HepG2 (cell line): Measurements from ENCODE around the gene CEACAM16. TPM values are rescaled to one million over a fixed set of nuclear protein-coding genes. Genes with fewer than 3 reads are reported as not detected.

ENCODE experiments used
- CREB1 ChIP-seq, 2 experiments: fragments of 450-650 bp in 1 of 2; IDR thresholded peaks; 2 replicates each; pipeline ENCODE4 v1.6.1; 2016 to 2017; ENCODE audit warnings: control low read depth in 1 of 2, mild to moderate bottlenecking in 1 of 2, missing compliant biosample characterization in 1 of 2, missing genetic modification characterization in 1 of 2
- ELF4 ChIP-seq: sonication (generic); formaldehyde crosslinking; IDR thresholded peaks from 2 replicates; pipeline ENCODE4 v1.5.0; 2020; ENCODE audit warnings: missing genetic modification reagents, mild to moderate bottlenecking, moderate library complexity, borderline replicate concordance
- KDM2A ChIP-seq: sonication (generic); formaldehyde crosslinking; IDR thresholded peaks from 2 replicates; pipeline ENCODE4 v1.4.0; 2020; ENCODE audit warnings: low read depth, missing genetic modification reagents, borderline replicate concordance
- KLF13 ChIP-seq: sonication (generic); formaldehyde crosslinking; IDR thresholded peaks from 2 replicates; pipeline ENCODE4 v1.4.0; 2020; ENCODE audit warnings: mild to moderate bottlenecking, missing genetic modification reagents
- PAX8 ChIP-seq: sonication (generic); formaldehyde crosslinking; IDR thresholded peaks from 2 replicates; pipeline ENCODE4 v1.8.0; 2022; ENCODE audit warnings: mild to moderate bottlenecking, missing genetic modification reagents, borderline replicate concordance
- PCBP2 ChIP-seq: fragments of 200-400 bp; formaldehyde crosslinking; optimal IDR thresholded peaks from 2 replicates; pipeline ENCODE3; 2018; ENCODE audit warnings: low read length, low read depth; ENCODE audit not compliant: poor library complexity, severe bottlenecking
- RBFOX2 ChIP-seq: fragments of 200-400 bp; formaldehyde crosslinking; IDR thresholded peaks from 2 replicates; pipeline ENCODE4 v1.6.1; 2017; ENCODE audit warnings: low read depth, mild to moderate bottlenecking, low read length
- REPIN1 ChIP-seq: sonication (generic); formaldehyde crosslinking; IDR thresholded peaks from 2 replicates; pipeline ENCODE4 v1.8.0; 2022; ENCODE audit warnings: missing genetic modification reagents, low read depth, mild to moderate bottlenecking, borderline replicate concordance
- SETDB1 ChIP-seq: sonication (generic); formaldehyde crosslinking; IDR thresholded peaks from 2 replicates; pipeline ENCODE4 v1.5.1; 2020; ENCODE audit warnings: missing genetic modification reagents, mild to moderate bottlenecking, borderline replicate concordance
- ZFP36L2 ChIP-seq: sonication (generic); formaldehyde crosslinking; IDR thresholded peaks from 2 replicates; pipeline ENCODE4 v1.4.0; 2020; ENCODE audit warnings: missing genetic modification reagents
- ZNF607 ChIP-seq: sonication (generic); formaldehyde crosslinking; IDR thresholded peaks from 2 replicates; pipeline ENCODE4 v1.5.1; 2020; ENCODE audit warnings: missing genetic modification reagents, mild to moderate bottlenecking, borderline replicate concordance
- polyA plus RNA-seq, 8 experiments: library from polyadenylated mRNA; depleted of rRNA in 3 of 8; stranded (reverse) in 7 of 8; unstranded in 1 of 8; fragments of >200 nt; fragmentation: Illumina TruSeq in 4 of 8; extraction: Trizol in 4 of 8; gene quantifications; 2 replicates each; pipeline versions ENCODE4 v1.2.1 to v1.2.3, GENCODE V29; 2011 to 2016; ENCODE audit warnings: low read depth in 4 of 8, missing spikeins in 1 of 8, mixed read lengths in 1 of 8; ENCODE audit not compliant: insufficient read depth in 1 of 8
- total RNA-seq, 5 experiments: library from RNA; depleted of rRNA; stranded (reverse); fragments of >200 nt; fragmentation: Illumina TruSeq; extraction: Trizol; gene quantifications; 2 replicates each; pipeline ENCODE4 v1.2.3, GENCODE V29; 2016; ENCODE audit warnings: low read depth in 1 of 5
- TF ChIP-seq, protein P1 (sequence below): sonication (generic); formaldehyde crosslinking; conservative IDR thresholded peaks from 2 replicates; pipeline ENCODE4 v1.4.0; 2020; ENCODE audit warnings: mild to moderate bottlenecking, missing genetic modification reagents, moderate library complexity
- TF ChIP-seq, protein P2 (sequence below): sonication (generic); formaldehyde crosslinking; IDR thresholded peaks from 2 replicates; pipeline ENCODE4 v1.5.0; 2020; ENCODE audit warnings: missing genetic modification reagents
- TF ChIP-seq, protein P3 (sequence below): IDR thresholded peaks from 2 replicates; pipeline ENCODE4 v1.6.1; 2016; ENCODE audit warnings: low read depth, control low read depth
- TF ChIP-seq, protein P4 (sequence below): IDR thresholded peaks from 2 replicates; pipeline ENCODE4 v1.6.1; 2016; ENCODE audit warnings: mild to moderate bottlenecking
- TF ChIP-seq, protein P5 (sequence below): sonication (generic); formaldehyde crosslinking; IDR thresholded peaks from 2 replicates; pipeline ENCODE4 v1.8.1; 2023; ENCODE audit warnings: mild to moderate bottlenecking, missing genetic modification reagents, borderline replicate concordance
- TF ChIP-seq, protein P6 (sequence below): sonication (generic); formaldehyde crosslinking; IDR thresholded peaks from 2 replicates; pipeline ENCODE4 v1.4.0; 2020; ENCODE audit warnings: missing genetic modification reagents
- TF ChIP-seq, protein P7 (sequence below): sonication (generic); formaldehyde crosslinking; IDR thresholded peaks from 2 replicates; pipeline ENCODE4 v1.4.0; 2020; ENCODE audit warnings: missing genetic modification reagents; ENCODE audit errors: not compliant biosample characterization

Gene CEACAM16
- total and polyA plus RNA-seq, 2 of the 13 experiments (the other 11 are each of a cell fraction or from before 2014, with no cell fraction given) = not detected

DNA sequence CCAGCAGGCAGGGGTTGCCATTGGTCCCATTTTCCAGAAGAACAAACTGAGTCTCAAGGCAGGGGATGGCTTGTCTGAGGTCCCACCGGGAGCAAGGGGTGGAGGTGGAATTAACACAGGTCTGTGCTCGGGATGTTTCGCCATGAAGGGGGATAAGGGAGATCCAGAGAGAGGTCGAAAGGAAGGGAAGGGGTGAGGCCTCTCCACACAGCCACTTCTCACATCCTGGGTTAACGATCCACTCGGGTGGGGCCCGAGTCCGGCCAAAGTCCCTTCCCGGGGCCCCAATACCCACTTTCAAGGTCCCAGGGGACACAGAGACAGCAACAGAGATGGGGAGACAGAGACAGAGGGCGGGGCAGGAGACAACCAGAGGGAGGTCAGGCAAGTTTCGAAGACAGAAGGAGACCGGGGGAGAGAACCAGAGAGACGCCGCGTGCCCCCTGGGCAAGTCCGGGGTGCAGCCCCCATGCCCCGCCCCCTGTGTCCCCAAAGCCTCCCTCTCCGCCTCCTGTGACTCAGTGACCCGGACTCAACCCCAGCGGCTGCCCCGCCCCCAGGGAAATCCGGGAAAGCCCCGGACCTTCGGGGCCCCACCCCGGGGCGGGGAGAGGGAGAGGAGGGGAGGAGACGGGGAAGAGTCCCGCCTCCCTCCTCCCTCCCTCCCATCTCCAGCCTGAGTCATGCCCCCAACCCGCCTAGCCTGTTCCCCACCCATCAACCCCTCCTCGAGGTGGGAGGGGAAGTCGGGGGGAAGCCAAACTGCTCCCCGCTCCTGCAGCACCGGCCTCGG is 48.2 kb downstream of the CEACAM16 start (continued):
- TF ChIP-seq, protein P1, sequence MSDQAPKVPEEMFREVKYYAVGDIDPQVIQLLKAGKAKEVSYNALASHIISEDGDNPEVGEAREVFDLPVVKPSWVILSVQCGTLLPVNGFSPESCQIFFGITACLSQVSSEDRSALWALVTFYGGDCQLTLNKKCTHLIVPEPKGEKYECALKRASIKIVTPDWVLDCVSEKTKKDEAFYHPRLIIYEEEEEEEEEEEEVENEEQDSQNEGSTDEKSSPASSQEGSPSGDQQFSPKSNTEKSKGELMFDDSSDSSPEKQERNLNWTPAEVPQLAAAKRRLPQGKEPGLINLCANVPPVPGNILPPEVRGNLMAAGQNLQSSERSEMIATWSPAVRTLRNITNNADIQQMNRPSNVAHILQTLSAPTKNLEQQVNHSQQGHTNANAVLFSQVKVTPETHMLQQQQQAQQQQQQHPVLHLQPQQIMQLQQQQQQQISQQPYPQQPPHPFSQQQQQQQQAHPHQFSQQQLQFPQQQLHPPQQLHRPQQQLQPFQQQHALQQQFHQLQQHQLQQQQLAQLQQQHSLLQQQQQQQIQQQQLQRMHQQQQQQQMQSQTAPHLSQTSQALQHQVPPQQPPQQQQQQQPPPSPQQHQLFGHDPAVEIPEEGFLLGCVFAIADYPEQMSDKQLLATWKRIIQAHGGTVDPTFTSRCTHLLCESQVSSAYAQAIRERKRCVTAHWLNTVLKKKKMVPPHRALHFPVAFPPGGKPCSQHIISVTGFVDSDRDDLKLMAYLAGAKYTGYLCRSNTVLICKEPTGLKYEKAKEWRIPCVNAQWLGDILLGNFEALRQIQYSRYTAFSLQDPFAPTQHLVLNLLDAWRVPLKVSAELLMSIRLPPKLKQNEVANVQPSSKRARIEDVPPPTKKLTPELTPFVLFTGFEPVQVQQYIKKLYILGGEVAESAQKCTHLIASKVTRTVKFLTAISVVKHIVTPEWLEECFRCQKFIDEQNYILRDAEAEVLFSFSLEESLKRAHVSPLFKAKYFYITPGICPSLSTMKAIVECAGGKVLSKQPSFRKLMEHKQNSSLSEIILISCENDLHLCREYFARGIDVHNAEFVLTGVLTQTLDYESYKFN = peak; percentile 88
- TF ChIP-seq, protein P2, sequence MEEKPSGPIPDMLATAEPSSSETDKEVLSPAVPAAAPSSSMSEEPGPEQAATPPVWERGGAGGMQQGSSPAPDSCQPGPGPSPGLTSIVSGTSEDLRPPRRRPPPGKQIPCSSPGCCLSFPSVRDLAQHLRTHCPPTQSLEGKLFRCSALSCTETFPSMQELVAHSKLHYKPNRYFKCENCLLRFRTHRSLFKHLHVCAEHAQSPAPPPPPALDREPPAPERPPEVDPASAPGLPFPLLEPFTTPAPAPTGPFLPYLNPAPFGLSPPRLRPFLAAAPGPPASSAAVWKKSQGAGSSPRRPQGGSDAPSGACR (CRISPR knock-in tag) = no peak; the same call in 1 of the 2 replicates
- TF ChIP-seq ZFP36L2 (CRISPR knock-in tag) = no peak
- TF ChIP-seq REPIN1 (CRISPR knock-in tag) = no peak
- no peak for TF ChIP-seq KLF13 (CRISPR knock-in tag)
- TF ChIP-seq RBFOX2 = peak; percentile 79
- no peak for TF ChIP-seq PCBP2
- TF ChIP-seq ZNF607 (CRISPR knock-in tag) = no peak
- TF ChIP-seq CREB1 (IDR thresholded peaks at IDR 0.05) = no peak
- TF ChIP-seq CREB1 (CRISPR knock-in tag; IDR thresholded peaks at IDR 0.05) = no peak
- TF ChIP-seq ELF4 (CRISPR knock-in tag) = no peak
- no peak for TF ChIP-seq PAX8 (CRISPR knock-in tag)
- TF ChIP-seq SETDB1 (CRISPR knock-in tag) = no peak
- TF ChIP-seq, protein P3, sequence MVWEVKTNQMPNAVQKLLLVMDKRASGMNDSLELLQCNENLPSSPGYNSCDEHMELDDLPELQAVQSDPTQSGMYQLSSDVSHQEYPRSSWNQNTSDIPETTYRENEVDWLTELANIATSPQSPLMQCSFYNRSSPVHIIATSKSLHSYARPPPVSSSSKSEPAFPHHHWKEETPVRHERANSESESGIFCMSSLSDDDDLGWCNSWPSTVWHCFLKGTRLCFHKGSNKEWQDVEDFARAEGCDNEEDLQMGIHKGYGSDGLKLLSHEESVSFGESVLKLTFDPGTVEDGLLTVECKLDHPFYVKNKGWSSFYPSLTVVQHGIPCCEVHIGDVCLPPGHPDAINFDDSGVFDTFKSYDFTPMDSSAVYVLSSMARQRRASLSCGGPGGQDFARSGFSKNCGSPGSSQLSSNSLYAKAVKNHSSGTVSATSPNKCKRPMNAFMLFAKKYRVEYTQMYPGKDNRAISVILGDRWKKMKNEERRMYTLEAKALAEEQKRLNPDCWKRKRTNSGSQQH (CRISPR knock-in tag) = no peak
- TF ChIP-seq, protein P4, sequence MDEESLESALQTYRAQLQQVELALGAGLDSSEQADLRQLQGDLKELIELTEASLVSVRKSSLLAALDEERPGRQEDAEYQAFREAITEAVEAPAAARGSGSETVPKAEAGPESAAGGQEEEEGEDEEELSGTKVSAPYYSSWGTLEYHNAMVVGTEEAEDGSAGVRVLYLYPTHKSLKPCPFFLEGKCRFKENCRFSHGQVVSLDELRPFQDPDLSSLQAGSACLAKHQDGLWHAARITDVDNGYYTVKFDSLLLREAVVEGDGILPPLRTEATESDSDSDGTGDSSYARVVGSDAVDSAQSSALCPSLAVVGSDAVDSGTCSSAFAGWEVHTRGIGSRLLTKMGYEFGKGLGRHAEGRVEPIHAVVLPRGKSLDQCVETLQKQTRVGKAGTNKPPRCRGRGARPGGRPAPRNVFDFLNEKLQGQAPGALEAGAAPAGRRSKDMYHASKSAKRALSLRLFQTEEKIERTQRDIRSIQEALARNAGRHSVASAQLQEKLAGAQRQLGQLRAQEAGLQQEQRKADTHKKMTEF (CRISPR knock-in tag) = peak; percentile 77; the same call in 1 of the 2 replicates
- TF ChIP-seq, protein P5, sequence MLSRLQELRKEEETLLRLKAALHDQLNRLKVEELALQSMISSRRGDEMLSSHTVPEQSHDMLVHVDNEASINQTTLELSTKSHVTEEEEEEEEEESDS (CRISPR knock-in tag) = no peak
- TF ChIP-seq, protein P6, sequence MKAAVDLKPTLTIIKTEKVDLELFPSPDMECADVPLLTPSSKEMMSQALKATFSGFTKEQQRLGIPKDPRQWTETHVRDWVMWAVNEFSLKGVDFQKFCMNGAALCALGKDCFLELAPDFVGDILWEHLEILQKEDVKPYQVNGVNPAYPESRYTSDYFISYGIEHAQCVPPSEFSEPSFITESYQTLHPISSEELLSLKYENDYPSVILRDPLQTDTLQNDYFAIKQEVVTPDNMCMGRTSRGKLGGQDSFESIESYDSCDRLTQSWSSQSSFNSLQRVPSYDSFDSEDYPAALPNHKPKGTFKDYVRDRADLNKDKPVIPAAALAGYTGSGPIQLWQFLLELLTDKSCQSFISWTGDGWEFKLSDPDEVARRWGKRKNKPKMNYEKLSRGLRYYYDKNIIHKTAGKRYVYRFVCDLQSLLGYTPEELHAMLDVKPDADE (CRISPR knock-in tag) = no peak
- TF ChIP-seq, protein P7, sequence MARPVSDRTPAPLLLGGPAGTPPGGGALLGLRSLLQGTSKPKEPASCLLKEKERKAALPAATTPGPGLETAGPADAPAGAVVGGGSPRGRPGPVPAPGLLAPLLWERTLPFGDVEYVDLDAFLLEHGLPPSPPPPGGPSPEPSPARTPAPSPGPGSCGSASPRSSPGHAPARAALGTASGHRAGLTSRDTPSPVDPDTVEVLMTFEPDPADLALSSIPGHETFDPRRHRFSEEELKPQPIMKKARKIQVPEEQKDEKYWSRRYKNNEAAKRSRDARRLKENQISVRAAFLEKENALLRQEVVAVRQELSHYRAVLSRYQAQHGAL (CRISPR knock-in tag) = no peak
- no peak; the same call in 1 of the 2 replicates for TF ChIP-seq KDM2A (CRISPR knock-in tag)
